NCI-H1417 (cell line): ENCODE data around the gene PSMG2.
A peak's percentile ranks its signal among the peaks of the same experiment; 100 is the strongest.

Experiments
- DNase-seq, 3 experiments: peaks; one replicate each; lab custom pipeline; 2025; lab: John Stamatoyannopoulos, UW

The PSMG2 gene

GRCh38 chr18:12765126-12765525 lies 62.3 kb downstream of the PSMG2 start:
- DNase-seq, result peak in 2 of 3 experiments; percentile 30 to 55

- no peak for DNase-seq
Measured at GRCh38 chr18:12765586-12765985, 62.7 kb downstream of the PSMG2 start.

- DNase-seq, result no peak
Measured at GRCh38 chr18:12766986-12767433, 64.2 kb downstream of the PSMG2 start.

- DNase-seq, result no peak
Measured at GRCh38 chr18:12767580-12768155, 64.8 kb downstream of the PSMG2 start.

- DNase-seq, result no peak
Measured at GRCh38 chr18:12768625-12769024, 65.8 kb downstream of the PSMG2 start.

- DNase-seq, result no peak
Measured at GRCh38 chr18:12769136-12769535, 66.3 kb downstream of the PSMG2 start.

- no peak for DNase-seq
Measured at GRCh38 chr18:12769644-12770440, 67.0 kb downstream of the PSMG2 start.

- DNase-seq, result no peak
Measured at GRCh38 chr18:12770469-12771219, 67.8 kb downstream of the PSMG2 start.

- DNase-seq, result peak in 1 of 3 experiments; percentile 10
Measured at GRCh38 chr18:12772111-12772510, 69.3 kb downstream of the PSMG2 start.

- DNase-seq, result no peak
Measured at GRCh38 chr18:12773369-12773768, 70.5 kb downstream of the PSMG2 start.

GRCh38 chr18:12774982-12775381 lies 72.1 kb downstream of the PSMG2 start:
- DNase-seq, result no peak
